Limb (tissue), 2 donors: ENCODE data around the gene SEC16A.
A peak's percentile ranks its signal among the peaks of the same experiment; 100 is the strongest.

Source experiments
- DNase-seq, 2 donors: peaks; one replicate each; pipeline ENCODE4 v3.0.0-alpha.2; 2016; ENCODE audit errors: extremely low spot score in 2 of 2

SEC16A gene

DNA sequence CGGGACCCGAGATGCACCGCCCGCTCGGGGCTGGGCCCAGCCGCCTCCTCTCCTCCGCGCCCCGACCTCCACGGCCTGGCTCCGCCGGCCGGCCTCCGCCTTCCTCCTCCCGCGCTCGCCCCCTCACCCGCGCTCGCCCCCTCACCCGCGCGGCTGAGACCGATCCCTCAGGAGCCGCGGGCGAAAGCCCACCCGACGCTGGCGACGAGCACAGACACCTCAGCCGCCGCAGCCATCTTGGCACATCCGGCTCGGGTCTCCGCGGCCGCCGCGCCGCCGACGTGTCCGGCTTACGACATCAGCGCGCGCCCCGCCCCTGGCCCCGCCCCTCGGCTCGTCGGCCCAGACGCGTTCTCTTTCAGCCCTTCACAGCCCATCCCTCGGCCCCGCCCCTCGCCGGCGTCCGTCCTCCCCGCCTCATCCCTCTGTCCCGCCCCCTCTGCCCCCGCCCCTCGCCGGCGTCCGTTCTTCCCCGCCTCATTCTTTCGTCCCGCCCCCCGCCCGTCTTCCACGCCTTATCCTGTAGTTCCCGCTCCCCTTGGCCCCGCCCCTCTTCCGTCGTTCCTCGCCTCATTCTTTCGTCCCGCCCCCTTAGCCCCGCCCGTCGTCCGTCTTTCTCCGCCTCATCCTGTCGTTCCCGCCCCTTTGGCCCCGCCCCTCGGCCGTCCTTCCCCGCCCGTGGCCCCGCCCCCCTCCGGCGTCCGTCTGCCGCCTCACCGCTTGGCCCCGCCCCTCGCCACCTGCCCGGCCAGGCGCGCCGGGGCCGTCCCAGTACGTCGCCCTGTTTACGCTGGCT lies at the start of gene SEC16A:
Gene SEC16A, minus strand, starts transcription at position 248 of the 796 bp plus-strand sequence. CDS start 5,425 bp downstream, outside the sequence.
- peak; percentile 98 to 100 for DNase-seq

DNA sequence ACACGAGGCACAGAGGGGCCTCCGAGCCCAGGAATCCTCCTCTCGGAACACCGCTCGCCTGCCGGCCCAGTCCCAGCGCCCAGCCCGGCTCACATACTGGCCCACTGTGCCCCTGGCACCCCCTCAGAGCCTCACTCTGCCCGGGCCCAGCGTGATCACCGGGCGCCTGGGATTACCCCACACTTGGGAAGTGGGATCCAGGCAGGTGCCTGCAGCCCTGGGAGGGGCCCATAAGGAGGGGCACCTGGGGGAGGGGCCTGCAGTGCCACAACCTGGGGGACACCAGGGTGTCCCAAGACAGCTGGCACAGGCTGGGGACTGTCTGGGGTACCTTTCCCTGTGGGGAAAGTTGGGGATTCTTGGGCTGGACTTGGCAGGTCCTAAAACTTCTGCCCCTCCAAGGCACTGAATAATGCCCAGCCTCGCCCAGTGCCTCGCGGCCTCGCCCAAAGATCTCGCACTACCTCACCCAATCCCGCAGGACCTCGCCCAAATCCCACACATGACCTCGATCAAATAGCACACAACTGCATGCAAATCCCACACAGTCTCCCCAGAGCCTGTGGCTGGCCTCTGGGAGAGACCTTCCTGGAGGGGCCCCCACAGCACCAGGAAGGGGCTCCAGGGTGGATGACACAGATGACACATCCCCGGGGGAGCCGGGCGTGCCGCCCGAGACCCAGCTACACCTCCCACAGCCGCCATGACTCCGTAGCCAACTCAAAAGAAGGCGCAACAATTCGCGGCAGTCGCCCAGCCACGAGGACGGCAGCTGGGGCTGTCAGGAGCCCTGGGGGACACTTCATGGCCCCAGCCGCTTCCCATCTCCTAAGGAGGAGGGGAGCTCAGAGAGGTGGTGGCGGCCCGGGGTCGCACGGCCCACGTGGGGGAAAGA lies 49.3 kb upstream of the SEC16A start:
- DNase-seq, result no peak

- no peak for DNase-seq
Observed at GRCh38 chr9:136531186-136531903, 48.5 kb upstream of the SEC16A start.

DNA sequence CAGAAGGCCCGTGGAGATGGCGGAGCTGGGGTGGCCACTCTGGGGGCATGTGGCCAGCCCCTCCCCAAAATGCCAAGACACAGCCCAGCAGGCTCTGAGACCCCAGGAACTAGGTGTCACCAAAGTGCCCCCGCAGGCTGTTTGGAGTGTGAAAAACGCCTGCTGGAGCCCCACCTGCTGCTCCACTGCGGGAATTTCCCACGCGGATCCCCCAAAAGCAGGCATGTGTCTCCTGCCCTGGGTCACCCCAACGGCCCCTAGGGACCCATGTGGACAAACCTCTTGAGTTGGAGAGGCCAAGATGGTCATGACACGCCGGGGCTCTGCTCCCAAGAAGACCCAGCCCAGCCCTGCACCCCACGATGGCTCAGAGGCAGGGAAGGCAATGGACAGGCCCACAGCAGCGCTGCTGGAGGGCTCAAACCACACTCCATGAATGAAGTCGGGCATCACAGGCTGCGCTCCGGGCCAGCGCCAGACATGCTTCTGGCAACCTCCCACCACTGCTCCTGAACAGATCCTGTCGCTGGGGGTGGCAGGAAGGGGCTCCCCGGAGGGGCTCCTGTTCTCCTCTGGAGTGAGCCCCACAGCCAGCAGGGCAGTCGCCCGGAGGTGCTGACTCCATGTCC lies 47.7 kb upstream of the SEC16A start:
- DNase-seq, result no peak

- no peak for DNase-seq
Observed at GRCh38 chr9:136529516-136530460, 46.9 kb upstream of the SEC16A start.

DNA sequence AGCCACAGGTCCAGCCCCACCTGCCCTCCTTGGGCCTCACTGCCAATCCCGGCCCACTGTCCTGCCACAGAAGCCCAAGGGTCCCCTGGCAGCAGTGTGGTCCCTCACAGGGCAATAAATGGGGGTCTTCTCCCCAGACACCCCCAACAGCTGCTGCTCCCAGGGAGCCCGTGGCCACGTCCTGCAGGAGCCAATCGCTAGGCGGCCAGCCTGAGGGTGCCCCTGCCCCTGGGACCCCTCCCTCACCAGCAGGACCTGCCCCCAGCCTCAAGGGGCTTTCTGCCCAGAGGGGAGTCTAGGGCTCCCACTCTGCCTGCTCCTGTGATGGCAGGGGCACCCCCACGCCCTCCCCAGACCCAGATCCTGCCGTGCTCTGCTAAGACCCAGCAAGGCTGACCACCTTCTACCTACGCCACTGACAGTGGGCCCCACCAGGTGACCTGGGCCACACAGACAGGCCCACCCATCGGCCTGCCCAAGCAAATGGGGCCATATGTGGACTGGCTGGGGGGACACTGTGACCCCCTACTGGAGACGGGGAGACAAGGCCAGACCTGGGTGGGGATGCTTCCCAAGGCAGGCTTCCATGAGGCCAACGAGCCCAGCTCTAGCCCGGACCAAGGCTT lies 46.0 kb upstream of the SEC16A start:
- DNase-seq, result no peak

DNA sequence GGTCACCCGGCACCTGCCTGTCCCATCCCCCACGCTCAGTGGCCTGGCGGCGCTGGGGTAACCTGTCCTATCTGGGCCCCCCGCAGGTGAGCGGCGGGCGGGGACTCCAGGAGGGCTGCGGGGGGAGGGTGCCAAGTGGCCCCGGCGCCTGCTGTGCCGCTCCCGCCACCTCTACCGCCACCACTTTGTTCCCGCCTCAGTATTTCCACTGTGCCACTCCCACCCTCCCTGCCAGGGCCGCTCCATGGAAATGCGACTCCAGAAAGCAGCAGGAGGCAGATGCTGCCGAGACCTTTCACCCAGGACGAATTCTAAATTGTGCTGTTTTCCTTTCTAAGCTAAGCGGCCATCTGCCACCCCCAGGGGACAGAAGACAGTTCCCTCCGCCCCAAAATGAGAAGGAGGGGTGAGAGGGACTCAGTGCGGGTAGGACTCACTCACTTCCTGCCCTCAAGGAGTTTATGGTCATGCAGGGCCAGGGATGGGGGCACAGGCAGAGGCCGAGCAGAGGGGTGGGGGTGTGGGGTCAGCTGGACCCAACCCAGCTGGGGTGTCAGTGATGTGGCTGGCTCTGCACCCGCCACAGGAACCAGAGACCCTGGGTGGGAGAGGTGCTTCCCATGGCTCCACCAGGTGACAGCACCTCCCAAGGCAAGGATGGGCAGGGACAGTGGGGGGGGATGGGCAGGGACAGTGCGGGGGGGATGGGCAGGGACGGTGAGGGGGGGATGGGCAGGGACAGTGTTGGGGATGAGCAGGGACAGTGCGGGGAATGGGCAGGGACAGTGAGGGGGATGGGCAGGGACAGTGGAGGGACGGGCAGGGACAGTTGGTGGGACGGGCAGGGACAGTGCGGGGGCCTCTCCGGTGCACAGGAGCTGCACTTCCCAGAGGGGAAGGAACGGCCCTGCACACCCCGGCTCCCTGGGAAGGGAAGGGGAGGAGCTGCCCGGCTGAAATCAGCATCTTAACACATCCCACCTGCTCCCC lies 45.2 kb upstream of the SEC16A start:
- peak in 1 of 2 donors; percentile 68 for DNase-seq

DNA sequence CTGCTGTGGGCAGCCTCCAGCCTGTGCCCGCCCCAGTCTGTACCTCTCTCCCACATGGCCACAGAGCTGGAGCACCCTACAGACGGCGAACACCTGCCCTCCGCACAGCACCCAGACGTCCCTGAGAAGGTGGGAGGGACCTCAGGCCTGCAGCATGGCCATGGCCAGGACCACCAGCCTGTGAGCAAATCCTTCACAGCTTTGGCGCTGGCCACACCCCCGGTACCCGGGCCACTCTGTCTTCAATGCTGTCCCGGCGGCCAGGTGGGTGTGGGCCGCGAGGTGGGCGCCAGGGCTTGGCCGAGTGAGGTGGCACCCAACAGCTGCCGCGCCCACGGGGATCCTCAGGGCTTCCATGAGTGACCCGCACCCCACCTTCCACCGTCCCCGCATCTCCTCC lies 44.3 kb upstream of the SEC16A start:
- no peak for DNase-seq

DNA sequence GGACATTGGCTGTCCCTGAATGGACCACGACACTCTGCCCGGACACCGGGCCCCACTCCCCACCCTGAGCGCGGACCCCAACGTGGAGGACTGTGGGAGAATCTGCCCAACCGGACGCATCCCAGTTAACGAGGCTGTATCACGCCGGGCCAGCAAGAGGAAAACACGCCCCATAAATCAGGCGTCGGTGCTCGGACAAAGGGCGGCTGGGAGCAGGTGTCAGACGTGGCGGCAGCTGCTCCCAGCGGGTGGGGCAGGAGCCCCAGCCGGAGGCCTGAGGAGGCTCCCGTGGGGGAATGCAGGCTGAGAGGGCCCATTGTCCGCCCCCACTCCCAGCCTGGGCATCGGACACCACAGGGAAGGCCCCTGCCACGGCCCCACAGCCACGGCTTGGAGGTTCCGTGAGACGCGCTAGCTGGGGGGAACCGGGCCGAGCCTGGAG lies 43.8 kb upstream of the SEC16A start:
- DNase-seq, result peak in 1 of 2 donors; percentile 66

GRCh38 chr9:136525841-136526499 lies 43.1 kb upstream of the SEC16A start:
- DNase-seq, result peak in 1 of 2 donors; percentile 72

GRCh38 chr9:136525207-136525606 lies 42.4 kb upstream of the SEC16A start:
- DNase-seq, result no peak

GRCh38 chr9:136522314-136523237 lies 39.7 kb upstream of the SEC16A start:
- no peak for DNase-seq

DNA sequence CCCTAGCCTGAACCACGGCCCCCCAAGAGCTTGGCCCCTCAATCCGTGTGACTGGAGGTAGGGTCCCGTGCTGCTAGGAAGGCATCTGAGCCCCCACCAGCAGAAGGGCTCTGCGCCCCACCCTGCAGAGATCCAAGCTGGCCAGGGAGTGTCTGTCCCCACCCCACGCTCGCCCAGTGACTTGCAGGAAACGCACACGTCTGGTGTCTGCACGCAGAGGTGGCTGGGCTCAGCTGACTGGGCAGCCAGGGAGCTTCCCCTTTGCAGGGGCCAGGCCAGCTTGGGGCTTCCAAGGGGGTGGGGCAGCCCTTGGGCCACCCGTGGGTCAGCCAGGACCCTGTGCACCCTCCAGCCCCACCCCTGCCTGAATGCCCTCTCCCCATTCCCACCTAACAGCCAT lies 38.7 kb upstream of the SEC16A start:
- no peak for DNase-seq

DNA sequence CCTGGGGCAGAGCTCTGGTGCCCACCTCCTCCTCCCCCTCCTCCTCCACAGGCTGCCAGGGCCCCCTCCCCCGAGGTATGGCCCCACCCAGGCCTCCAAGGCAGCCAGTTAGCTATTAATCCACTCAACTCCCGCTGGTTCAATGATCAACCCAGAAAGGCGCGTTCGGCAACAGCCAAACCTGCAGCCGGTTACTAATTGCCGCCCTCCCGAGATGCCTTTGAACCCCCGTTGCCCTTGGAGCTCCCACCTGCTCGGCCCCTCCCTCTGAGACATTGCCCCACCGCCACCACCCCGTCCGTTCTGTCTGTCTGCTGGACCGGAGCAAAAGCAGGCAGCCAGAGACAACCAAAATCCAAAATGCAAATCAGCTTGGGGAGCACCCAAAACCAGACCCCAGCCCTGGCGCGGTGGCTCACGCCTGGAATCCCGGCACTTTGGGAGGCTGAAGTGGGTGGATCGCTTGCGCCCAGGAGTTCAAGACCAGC lies 37.3 kb upstream of the SEC16A start:
- DNase-seq, result no peak

DNA sequence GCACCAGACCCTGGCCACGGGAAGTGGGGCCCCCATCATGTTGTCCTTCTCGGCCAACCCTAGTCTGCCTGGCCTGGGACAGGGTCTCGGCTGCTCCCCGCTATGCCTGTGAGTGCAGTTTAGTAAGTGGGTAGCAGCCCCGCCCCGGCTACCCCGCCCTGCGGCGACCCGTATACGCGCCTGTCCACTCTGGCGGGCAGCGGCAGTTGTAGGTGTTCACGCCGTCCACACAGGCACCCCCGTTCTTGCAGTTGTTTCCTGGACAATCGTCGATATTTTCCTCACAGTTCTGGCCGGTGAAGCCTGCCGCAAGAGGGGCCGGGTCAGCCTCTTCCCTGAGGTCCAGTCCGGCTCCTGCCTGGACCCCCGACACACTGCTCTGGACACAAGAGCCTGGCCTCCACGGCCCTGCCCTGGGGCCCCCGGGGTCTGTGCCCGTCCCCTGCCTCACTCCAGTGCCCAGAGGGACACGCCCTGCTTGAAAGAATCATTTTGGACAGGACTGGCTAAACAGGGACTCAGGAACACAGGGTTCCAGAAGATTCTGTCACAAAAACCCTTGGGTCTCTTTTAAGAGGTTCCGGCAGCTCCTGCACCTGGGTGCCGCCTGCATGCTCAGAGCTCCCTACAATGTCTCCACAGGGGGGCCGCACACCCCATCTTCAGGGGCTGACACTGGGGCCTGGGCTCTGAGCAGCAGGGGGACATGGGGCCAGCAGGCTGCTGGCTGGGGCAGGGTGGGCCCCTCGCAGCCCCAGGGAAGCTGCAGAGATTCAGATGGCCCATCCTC lies 36.6 kb upstream of the SEC16A start:
- no peak for DNase-seq

DNA sequence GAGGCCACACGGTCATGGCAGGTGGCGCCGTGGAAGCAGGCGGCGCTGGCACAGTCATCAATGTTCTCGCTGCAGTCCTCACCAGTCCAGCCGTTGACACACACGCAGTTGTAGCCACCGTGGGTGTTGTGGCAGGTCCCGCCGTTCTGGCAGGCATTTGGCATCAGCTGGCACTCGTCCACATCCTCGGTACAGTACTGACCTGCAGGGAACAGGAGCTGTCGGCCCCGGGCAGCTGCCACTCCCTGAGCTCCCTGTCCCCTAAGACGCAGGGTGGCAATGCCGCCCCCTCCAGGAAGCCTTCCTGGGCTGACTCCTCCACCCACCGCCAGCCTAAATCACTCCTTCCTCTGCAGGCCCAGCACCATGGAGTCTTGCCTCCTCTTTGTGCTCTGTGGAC lies 35.8 kb upstream of the SEC16A start:
- DNase-seq, result no peak
